Endometrium (tissue), 2 donors: ENCODE data around the gene RBMY1J.
"Not testable (repeated sequence)": the region's sequence is repeated elsewhere in the genome, so short reads cannot be mapped to it uniquely, and the experiment has no call there.

Source experiments
- FAIRE-seq: peaks from 2 replicates; lab custom pipeline; 2012; peaks lifted over from hg19 to GRCh38; lab: Jason Lieb, UNC
- donor health status: control.
- donor health status: control.

Gene RBMY1J

GRCh38 chrY:22403110-22403509, at the start of gene RBMY1J:
Gene RBMY1J, plus strand, starts transcription at chrY:22403410. Its CDS starts 2,038 bp downstream, at chrY:22405448.
- not testable (repeated sequence) for FAIRE-seq

DNA sequence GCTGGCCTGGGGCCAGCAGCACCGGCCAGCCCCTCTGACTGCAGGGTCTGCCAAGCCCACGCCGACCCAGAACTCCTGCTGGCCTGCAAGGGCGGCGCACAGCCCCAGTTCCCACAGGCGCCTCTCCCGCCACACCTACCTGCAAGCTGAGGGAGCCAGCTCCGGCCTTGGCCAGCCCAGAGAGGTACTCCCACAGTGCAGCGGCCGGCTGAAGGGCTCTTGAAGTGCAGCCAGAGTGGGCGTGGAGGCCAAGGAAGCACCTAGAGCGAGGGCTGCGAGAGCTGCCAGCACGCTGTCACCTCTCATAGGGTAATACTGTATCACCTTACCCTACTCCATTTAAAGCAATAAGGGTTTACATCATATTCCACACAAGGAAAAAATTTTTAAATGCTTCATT, 35.8 kb upstream of the RBMY1J start:
- FAIRE-seq, result no peak

GRCh38 chrY:22370623-22371022, 32.6 kb upstream of the RBMY1J start:
- FAIRE-seq, result no peak

- no peak for FAIRE-seq
These were observed 29.7 kb upstream of the RBMY1J start for GRCh38 chrY:22373494-22373893.

- FAIRE-seq, result not testable (repeated sequence)
These were observed 41.6 kb downstream of the RBMY1J start for GRCh38 chrY:22444718-22445396.

DNA sequence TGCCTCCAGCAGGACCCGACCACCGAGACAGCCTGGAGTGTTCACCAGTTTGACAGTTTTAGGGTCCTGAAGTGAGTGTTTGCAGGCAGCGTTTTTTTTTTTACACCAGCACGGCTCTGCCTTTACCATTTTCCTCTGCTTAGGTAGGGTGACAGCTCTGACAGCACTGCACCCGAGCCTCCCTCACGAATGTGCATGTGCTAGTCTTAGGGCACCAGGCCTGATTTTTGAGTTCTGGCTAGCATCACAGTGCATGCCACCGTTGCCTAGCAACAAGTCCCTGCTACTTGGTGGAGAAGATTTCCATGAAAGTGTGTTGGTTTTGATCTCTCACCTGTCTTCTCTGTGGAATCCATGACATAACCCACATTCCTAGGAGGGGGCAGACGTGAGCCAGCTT, 52.3 kb downstream of the RBMY1J start:
- FAIRE-seq, result not testable (repeated sequence)

DNA sequence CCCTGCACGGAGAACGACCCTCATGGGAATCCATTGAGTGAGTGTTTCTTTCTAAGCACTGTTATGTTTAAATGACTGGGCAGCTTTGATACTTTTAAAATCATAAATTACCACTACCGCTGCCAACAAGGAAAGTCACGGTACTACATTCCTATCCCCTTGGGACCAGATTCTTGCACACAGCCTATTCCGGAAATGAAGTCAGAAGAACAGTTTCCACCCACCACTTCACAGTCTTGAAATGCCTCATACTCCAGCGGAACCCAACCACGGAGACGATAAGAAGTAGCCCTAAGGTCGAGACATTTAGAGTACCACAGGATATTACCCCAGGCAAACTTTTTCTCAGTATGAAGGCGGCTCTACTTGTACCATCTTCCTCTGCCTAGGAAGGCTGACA, 58.8 kb downstream of the RBMY1J start:
- FAIRE-seq, result not testable (repeated sequence)
